Heart left ventricle (tissue), 16 donors: Measurements from ENCODE around the gene INO80E. TPM values are rescaled to one million over a fixed set of nuclear protein-coding genes. Genes with fewer than 3 reads are reported as not detected.

ENCODE experiments used
- ATAC-seq, 4 donors: fragments of 200-7000 bp; cut with Tn5 transposase; one replicate each; pipeline ENCODE4 v1.9.1; 2020 to 2022; ENCODE audit warnings: moderate library complexity in 4 of 4, mild to moderate bottlenecking in 3 of 4, moderate number of reproducible peaks in 1 of 4
- DNase-seq, 5 donors: peaks; one replicate each; pipeline ENCODE4 v3.0.0-alpha.2; 2020
- H3K27ac ChIP-seq, 12 donors: fragments of 200-600 bp; sonication (generic) in 4 of 12; one replicate each; pipeline versions ENCODE4 v1.5.0 to v1.8.0; 2016 to 2022; ENCODE audit warnings: mild to moderate bottlenecking in 2 of 12
- H3K27me3 ChIP-seq, 9 donors: fragments of 200-600 bp; sonication (generic) in 2 of 9; one replicate each; pipeline versions ENCODE4 v1.5.1 to v1.8.0; 2016 to 2022; ENCODE audit warnings: mild to moderate bottlenecking in 3 of 9
- H3K36me3 ChIP-seq, 9 donors: fragments of 200-600 bp; sonication (generic) in 2 of 9; one replicate each; pipeline versions ENCODE4 v1.5.0 to v1.8.0; 2018 to 2022; ENCODE audit warnings: mild to moderate bottlenecking in 2 of 9
- H3K4me1 ChIP-seq, 12 donors: fragments of 200-600 bp; sonication (generic) in 4 of 12; one replicate each; pipeline versions ENCODE4 v1.5.0 to v1.8.0; 2016 to 2022; ENCODE audit warnings: mild to moderate bottlenecking in 3 of 12
- H3K4me3 ChIP-seq, 12 donors: fragments of 200-600 bp; sonication (generic) in 4 of 12; one replicate each; pipeline versions ENCODE4 v1.5.0 to v1.8.0; 2017 to 2022; ENCODE audit warnings: mild to moderate bottlenecking in 9 of 12, moderate library complexity in 4 of 12
- H3K9me3 ChIP-seq, 12 donors: fragments of 200-600 bp; sonication (generic) in 4 of 12; one replicate each; pipeline versions ENCODE4 v1.5.0 to v1.8.0; 2016 to 2022; ENCODE audit warnings: mild to moderate bottlenecking in 1 of 12
- CTCF ChIP-seq, 12 donors: fragments of 200-600 bp; sonication (generic) in 4 of 12; IDR thresholded peaks; one replicate each; pipeline versions ENCODE4 v1.5.0 to v1.8.0; 2018 to 2022; ENCODE audit warnings: antibody characterized with exemption in 12 of 12, mild to moderate bottlenecking in 5 of 12
- POLR2A ChIP-seq, 2 donors: fragments of 450-650 bp; IDR thresholded peaks; one replicate each; pipeline ENCODE4 v1.6.1; 2017; ENCODE audit warnings: antibody characterized with exemption in 2 of 2, mild to moderate bottlenecking in 2 of 2, moderate library complexity in 2 of 2
- WGBS, 4 donors: extraction: QIAGEN DNeasy Blood & Tissue Kit in 2 of 4; methylation state at CpG; one replicate each; pipeline versions ENCODE4 v1.1.5 to v1.1.7; 2013 to 2018; 5-methylcytosine and 5-hydroxymethylcytosine counted together
- intact Hi-C, 10 donors: fragments of 100-400 bp; cut with DNase I; formaldehyde crosslinking; loops; one replicate each; pipeline versions ENCODE4 v1.11.1 to v1.14.2; 2022
- polyA plus RNA-seq, 2 donors: library from polyadenylated mRNA; stranded (reverse); fragments of 200-250 nt; gene quantifications; one replicate each; pipeline ENCODE4 v1.2.3, GENCODE V29; 2013
- total RNA-seq, 9 donors: library from RNA; depleted of rRNA in 2 of 9; stranded (reverse); fragments of >200 nt in 2 of 9; fragmentation: NEBNext Ultra II Directional in 3 of 9; extraction: Animal tissue kit (Norgen Biotek cat#: 25700) in 3 of 9; gene quantifications; one replicate each; pipeline versions ENCODE4 v1.1.0 to v1.2.4, GENCODE V29; 2016 to 2023
- donor health status: ischemic (EF 13 %, LVEDD 7.1; RV severe dilation, severe dysfunction).
- donor health status: healthy with polysubstance abuse.
- donor health status: DM: no; HTN: yes; CAD: no.
- donor health status: DM: no; HTN: no; CAD: no.
- donor health status: ischemic (EF 25% LVEDD 6.9; RV normal size, moderate dysfunction).
- donor health status: ischemic (EF 25% LVEDD 5.7; RV mildly dilated, moderate dysfunction).
- donor health status: healthy.
- donor health status: DM: yes; HTN: yes; CAD: no.
- donor health status: ischemic (EF 35%, LVEDD 5.7; RV mildly dilated, moderate dysfunction).
- donor health status: nonischemic (EF 11% LVEDD 7.7; RV severe dilation, severe dysfunction).
- donor health status: DM: yes; HTN: yes; CAD: no.
- donor health status: PGD.
- donor health status: ischemic (EF 29% LVEDD 5.4; RV normal size, mild dysfunction).
- donor health status: nonischemic (EF 23%, LVEDD 6.1; RV moderate dilation, normal function).

Gene INO80E
- total and polyA plus RNA-seq, 11 donors = 27.6 to 71.5 (median 33.9) TPM

DNA sequence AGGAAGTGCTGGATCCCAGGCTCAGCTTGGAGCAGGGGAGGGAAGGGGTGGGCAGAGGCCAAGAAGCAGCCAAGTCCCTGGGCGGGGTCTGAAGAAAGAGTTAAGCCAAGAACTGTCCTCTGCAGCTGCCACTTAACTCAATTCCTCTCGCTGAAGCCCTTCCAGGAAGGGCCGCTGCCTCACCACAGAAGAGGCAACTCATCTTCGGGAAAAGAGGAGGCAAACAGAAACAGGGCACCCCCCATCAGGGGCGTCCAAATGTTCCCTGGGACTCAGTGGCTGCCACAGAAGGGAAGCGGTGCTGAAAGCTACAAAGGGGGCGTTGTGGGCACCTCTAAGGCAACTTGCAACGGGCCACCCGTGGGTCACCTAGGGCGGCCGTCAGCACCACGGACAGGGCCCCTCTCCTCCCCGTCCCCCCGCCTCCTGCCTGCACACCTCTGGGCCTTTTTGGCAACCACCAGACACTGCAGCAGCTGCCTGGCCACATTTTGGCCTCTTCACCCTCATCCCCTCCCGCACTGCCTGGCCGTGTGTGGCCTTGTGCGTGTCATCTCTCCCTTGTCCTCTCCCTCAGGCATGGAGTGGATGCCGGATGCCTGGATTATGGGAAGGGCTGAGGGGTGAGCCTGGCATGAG is 32.5 kb downstream of the INO80E start:
- H3K4me1 ChIP-seq = peaks cover 0 to 11% (median 0%) of the 10 kb centered on the region in 12 donors
- H3K9me3 ChIP-seq = no peaks in the 10 kb centered on the region
- no peak overlapping the region for H3K27ac ChIP-seq
- no peak overlapping the region for H3K4me3 ChIP-seq
- H3K36me3 ChIP-seq = no peaks in the 10 kb centered on the region
- intact Hi-C loops = loop anchor here in 3 of 10 donors (5.0 to 10.0 kb wide), 3 partner anchors 156 to 324 kb away; partner anchors contain the start of gene CDIPT (in 1 of the 3)
- ATAC-seq = peak in 3 of 4 donors; percentile 46 to 75 (median 51)
- H3K27me3 ChIP-seq = peaks cover 23 to 77% (median 55%) of the 10 kb centered on the region in 9 donors
- TF ChIP-seq CTCF (IDR thresholded peaks at IDR 0.05) = no peak
- TF ChIP-seq POLR2A (IDR thresholded peaks at IDR 0.05) = no peak
- peak in 1 of 5 donors; percentile 21 for DNase-seq
- 11 to 15% (median 14%) methylated on average over 11 to 18 of the region's 18 CpGs for WGBS, 4 donors

DNA sequence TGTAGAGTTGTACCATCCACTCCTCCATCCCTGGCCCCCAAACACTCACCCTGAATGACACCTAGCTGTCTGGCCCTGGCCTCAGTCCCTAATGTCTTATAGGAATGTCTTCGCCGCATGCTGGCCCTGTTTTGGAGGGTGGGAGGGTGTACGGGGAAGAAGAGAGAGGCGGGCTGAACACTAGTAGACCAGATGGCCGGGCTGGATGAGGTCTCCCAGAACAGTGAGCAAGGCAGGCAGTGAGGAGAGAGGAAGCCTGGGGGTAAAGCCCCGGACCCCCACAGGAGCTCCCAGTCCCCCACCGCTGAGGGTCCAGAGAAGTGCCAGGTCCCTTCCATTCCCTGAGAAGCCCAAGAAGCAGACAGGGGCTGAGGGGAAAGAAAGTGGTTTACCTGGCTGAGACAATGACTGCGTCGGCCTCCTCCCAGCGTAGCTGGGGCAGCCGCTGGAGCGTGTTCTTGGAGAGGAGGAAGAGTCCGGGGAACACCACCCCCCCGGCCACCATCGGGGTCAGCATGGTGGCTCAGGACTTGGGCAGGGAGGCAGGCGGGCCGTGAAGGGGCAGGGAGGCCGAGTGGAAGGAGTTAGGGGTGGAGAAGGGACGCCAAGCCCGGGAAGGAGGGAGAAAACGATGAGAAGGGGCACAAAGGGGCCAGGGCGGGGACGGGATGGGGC is 34.1 kb downstream of the INO80E start:
- ATAC-seq = no peak
- DNase-seq = no peak
- H3K4me1 ChIP-seq = peaks cover 0 to 11% (median 0%) of the 10 kb centered on the region in 12 donors
- peaks cover 25 to 90% (median 62%) of the 10 kb centered on the region in 9 donors for H3K27me3 ChIP-seq
- H3K27ac ChIP-seq = no peak overlapping the region
- TF ChIP-seq POLR2A (IDR thresholded peaks at IDR 0.05) = no peak
- TF ChIP-seq CTCF (IDR thresholded peaks at IDR 0.05) = no peak
- WGBS, 4 donors = 21 to 25% (median 22%) methylated on average over 22 to 23 of the region's 23 CpGs
- intact Hi-C loops = loop anchor here in 1 of 10 donors (10.0 kb wide), 1 partner anchor 65 kb away; the partner anchor contains the start of genes TBX6 and YPEL3
- H3K4me3 ChIP-seq = no peak overlapping the region
- no peaks in the 10 kb centered on the region for H3K9me3 ChIP-seq
- no peaks in the 10 kb centered on the region for H3K36me3 ChIP-seq

- H3K4me1 ChIP-seq = peaks cover 0 to 11% (median 0%) of the 10 kb centered on the region in 12 donors
- H3K9me3 ChIP-seq = no peaks in the 10 kb centered on the region
- intact Hi-C loops = loop anchor here in 1 of 10 donors (10.0 kb wide), 1 partner anchor 64 kb away; the partner anchor contains the start of genes TBX6 and YPEL3
- no peaks in the 10 kb centered on the region for H3K36me3 ChIP-seq
- WGBS, 4 donors = 1 to 5% (median 3%) methylated on average over 21 to 27 of the region's 27 CpGs
- ATAC-seq = no peak
- H3K4me3 ChIP-seq = peak within 1 kb of the TSS in 2 of 12 donors; percentile 8 to 18
- H3K27me3 ChIP-seq = peaks cover 25 to 92% (median 67%) of the 10 kb centered on the region in 9 donors
- DNase-seq = peak in 1 of 5 donors; percentile 18
- no peak within 1 kb of the TSS for H3K27ac ChIP-seq
- no peak for TF ChIP-seq POLR2A (IDR thresholded peaks at IDR 0.05)
Measured at GRCh38 chr16:30030841-30031413, 34.9 kb downstream of the INO80E start, which contains the start of gene TLCD3B. TSS of gene TLCD3B (minus strand) at chr16:30031271. CDS start at chr16:30030527, 744 bp downstream.

- Histone ChIP-seq H3K36me3 (no peaks in the 10 kb centered on the region), H3K4me1 (peaks cover 0 to 11% (median 0%) of the 10 kb centered on the region in 12 donors), H3K27ac (no peak overlapping the region), H3K4me3 (no peak overlapping the region), H3K9me3 (no peaks in the 10 kb centered on the region), H3K27me3 (peaks cover 25 to 92% (median 67%) of the 10 kb centered on the region in 9 donors)
- 22 to 27% (median 22%) methylated on average over 11 of the region's 11 CpGs for WGBS, 4 donors
- DNase-seq = no peak
- ATAC-seq = no peak
- intact Hi-C loops = loop anchor here in 1 of 10 donors (10.0 kb wide), 1 partner anchor 63 kb away; the partner anchor contains the start of genes TBX6 and YPEL3
- TF ChIP-seq POLR2A (IDR thresholded peaks at IDR 0.05) = no peak
- no peak for TF ChIP-seq CTCF (IDR thresholded peaks at IDR 0.05)
Measured at GRCh38 chr16:30031477-30031918, 35.5 kb downstream of the INO80E start.
